Endothelial cell of umbilical vein (primary cell): Measurements from ENCODE around the gene LCA5L.

Source experiments
- CTCF ChIP-seq, 2 donors: IDR thresholded peaks; 1 replicate in 1 of 2; 2 replicates in 1 of 2; pipeline ENCODE4 v1.5.1; 2011; ENCODE audit warnings: low read length in 2 of 2, mild to moderate bottlenecking in 2 of 2, moderate library complexity in 2 of 2, control low read depth in 1 of 2, inconsistent platforms in 1 of 2, low read depth in 1 of 2; ENCODE audit not compliant: insufficient read depth in 1 of 2; ENCODE audit errors: extremely low read depth in 1 of 2
- EZH2 ChIP-seq: IDR thresholded peaks from 2 replicates; pipeline ENCODE4 v1.6.1; 2012; ENCODE audit warnings: borderline replicate concordance, low read depth, mild to moderate bottlenecking, moderate library complexity, low read length, inconsistent platforms; ENCODE audit not compliant: severe bottlenecking
- FOS ChIP-seq: IDR thresholded peaks from 2 replicates; pipeline ENCODE4 v1.6.1; 2011; ENCODE audit warnings: mild to moderate bottlenecking, low read length, moderate library complexity, borderline replicate concordance; ENCODE audit not compliant: insufficient read depth
- GATA2 ChIP-seq: IDR thresholded peaks from 2 replicates; pipeline ENCODE4 v1.7.0; 2011; ENCODE audit warnings: low read depth, mild to moderate bottlenecking, moderate library complexity, mixed read lengths, low read length; ENCODE audit not compliant: insufficient read length, insufficient read depth
- JUN ChIP-seq: IDR thresholded peaks from 2 replicates; pipeline ENCODE4 v1.6.1; 2011; ENCODE audit warnings: borderline replicate concordance, low read depth; ENCODE audit not compliant: insufficient read length, insufficient read depth
- MAX ChIP-seq: IDR thresholded peaks from 2 replicates; pipeline ENCODE4 v1.6.1; 2011; ENCODE audit not compliant: insufficient read depth, insufficient read length
- MYC ChIP-seq: IDR thresholded peaks from one replicate; pipeline ENCODE4 v1.6.1; 2011; ENCODE audit warnings: mild to moderate bottlenecking, low read depth, low read length
- POLR2A ChIP-seq: IDR thresholded peaks from 2 replicates; pipeline ENCODE4 v1.6.1; 2012; ENCODE audit warnings: low read depth, mild to moderate bottlenecking, control low read depth, low read length
- POLR2AphosphoS5 ChIP-seq: IDR thresholded peaks from 2 replicates; pipeline ENCODE4 v1.6.1; 2012; ENCODE audit warnings: low read depth, mild to moderate bottlenecking, control low read depth, low read length, moderate library complexity; ENCODE audit not compliant: insufficient read depth

- no peak for TF ChIP-seq CTCF (IDR thresholded peaks at IDR 0.05; ENCODE audit: extremely low read depth in 1 of 2, insufficient read depth in 1 of 2, low read depth in 1 of 2, low read length in 2 of 2)
- no peak for TF ChIP-seq JUN
- no peak for TF ChIP-seq EZH2
- no peak for TF ChIP-seq POLR2AphosphoS5
- no peak for TF ChIP-seq POLR2A
- TF ChIP-seq MAX, result no peak
- no peak for TF ChIP-seq MYC
- TF ChIP-seq GATA2, result no peak
- no peak for TF ChIP-seq FOS
Observed at GRCh38 chr21:39472786-39473185, 27.2 kb upstream of the LCA5L start.
